IMR-90 (cell line): ENCODE results near the gene PLEKHG5. TPM values are rescaled to one million over a fixed set of nuclear protein-coding genes. Genes with fewer than 3 reads are reported as not detected.

Experiments
- ATAC-seq: fragments of 200-7000 bp; cut with Tn5 transposase; 2 replicates; pipeline ENCODE4 v1.9.1; 2020; ENCODE audit warnings: low read depth, mild to moderate bottlenecking, moderate library complexity
- BruUV-seq: library from RNA; stranded (reverse); fragments of 400-500 nt; replicated peaks from 2 replicates; lab custom pipeline; 2021; lab: Mats Ljungman, UMichigan
- CTCF ChIA-PET: fragments of 300-600 bp; formaldehyde crosslinking; extraction: SDS; loops from one replicate; lab custom pipeline; 2021; ENCODE audit warnings: antibody characterized with exemption; lab: Yijun Ruan, JAX
- POLR2A ChIA-PET: fragments of 300-600 bp; sonication (Branson Sonifier 250); formaldehyde crosslinking; loops from one replicate; lab custom pipeline; 2022; ENCODE audit warnings: antibody characterized with exemption; ENCODE audit not compliant: unreplicated experiment; lab: Charles Lee
- DNase-seq: peaks from one replicate; pipeline ENCODE4 v3.0.0; 2013
- H2AFZ ChIP-seq: replicated peaks from 2 replicates; pipeline ENCODE3; 2013; ENCODE audit warnings: low read length, mild to moderate bottlenecking; ENCODE audit not compliant: poor library complexity
- H2AK5ac ChIP-seq: 2 replicates; pipeline ENCODE4 v1.6.1; 2013; ENCODE audit warnings: low read depth, low read length, inconsistent platforms
- H2AK9ac ChIP-seq: replicated peaks from 2 replicates; pipeline ENCODE3; 2013; ENCODE audit warnings: mild to moderate bottlenecking, low read depth, low read length, moderate library complexity; ENCODE audit not compliant: poor library complexity
- H2BK120ac ChIP-seq: 2 replicates; pipeline ENCODE4 v1.6.1; 2013; ENCODE audit warnings: low read depth, low read length, inconsistent platforms
- H2BK15ac ChIP-seq: 3 replicates; pipeline ENCODE4 v1.6.1; 2013; ENCODE audit warnings: low read depth, low read length, inconsistent platforms
- H2BK20ac ChIP-seq: 2 replicates; pipeline ENCODE4 v1.6.1; 2013; ENCODE audit warnings: low read depth, mild to moderate bottlenecking, inconsistent platforms, low read length, moderate library complexity
- H2BK5ac ChIP-seq: 2 replicates; pipeline ENCODE4 v1.6.1; 2013; ENCODE audit warnings: mild to moderate bottlenecking, low read depth, low read length, inconsistent platforms; ENCODE audit not compliant: poor library complexity, severe bottlenecking
- H3K14ac ChIP-seq: replicated peaks from 2 replicates; pipeline ENCODE4 v1.6.1; 2013; ENCODE audit warnings: low read depth, low read length, inconsistent platforms
- H3K18ac ChIP-seq: 2 replicates; pipeline ENCODE4 v1.6.1; 2013; ENCODE audit warnings: low read depth, low read length, control low read depth
- H3K23ac ChIP-seq: 2 replicates; pipeline ENCODE4 v1.6.1; 2013; ENCODE audit warnings: low read depth, low read length, inconsistent platforms
- H3K27ac ChIP-seq: 2 replicates; pipeline ENCODE4 v1.5.1; 2013; ENCODE audit warnings: mild to moderate bottlenecking, control low read depth, low read length; ENCODE audit not compliant: insufficient read depth
- H3K27me3 ChIP-seq: 2 replicates; pipeline ENCODE4 v1.6.1; 2013; ENCODE audit warnings: low read length; ENCODE audit not compliant: control insufficient read depth, insufficient read depth
- H3K36me3 ChIP-seq: 2 replicates; pipeline ENCODE4 v1.6.1; 2013; ENCODE audit warnings: low read length, mixed read lengths; ENCODE audit not compliant: control insufficient read depth, insufficient read depth
- H3K4ac ChIP-seq: 2 replicates; pipeline ENCODE4 v1.6.1; 2013; ENCODE audit warnings: low read depth, low read length, inconsistent platforms
- H3K4me1 ChIP-seq: 2 replicates; pipeline ENCODE4 v1.6.1; 2013; ENCODE audit warnings: low read length, mixed read lengths; ENCODE audit not compliant: control insufficient read depth, insufficient read depth
- H3K4me2 ChIP-seq: 2 replicates; pipeline ENCODE4 v1.6.1; 2013; ENCODE audit warnings: low read depth, mild to moderate bottlenecking, control low read depth, low read length, moderate library complexity
- H3K4me3 ChIP-seq: 2 replicates; pipeline ENCODE4 v1.5.1; 2013; ENCODE audit warnings: low read depth, mild to moderate bottlenecking, control low read depth, low read length, moderate library complexity; ENCODE audit not compliant: insufficient read depth
- H3K56ac ChIP-seq: 2 replicates; pipeline ENCODE4 v1.6.1; 2013; ENCODE audit warnings: low read length, inconsistent platforms; ENCODE audit not compliant: insufficient read depth; ENCODE audit errors: extremely low read depth
- H3K79me1 ChIP-seq, 2 experiments: 2 replicates each; pipeline ENCODE4 v1.6.1; 2013; ENCODE audit warnings: low read length in 2 of 2, inconsistent platforms in 1 of 2, low read depth in 1 of 2
- H3K9ac ChIP-seq: 2 replicates; pipeline ENCODE4 v1.6.1; 2013; ENCODE audit warnings: low read depth, low read length, control low read depth
- H3K9me1 ChIP-seq: 2 replicates; pipeline ENCODE4 v1.6.1; 2013; ENCODE audit warnings: low read length, inconsistent platforms; ENCODE audit not compliant: insufficient read depth
- H3K9me3 ChIP-seq: 2 replicates; pipeline ENCODE4 v1.6.1; 2013; ENCODE audit warnings: low read length; ENCODE audit not compliant: control insufficient read depth, insufficient read depth
- H4K20me1 ChIP-seq: 2 replicates; pipeline ENCODE4 v1.6.1; 2013; ENCODE audit warnings: low read length, inconsistent platforms; ENCODE audit not compliant: insufficient read depth
- H4K5ac ChIP-seq: 2 replicates; pipeline ENCODE4 v1.6.1; 2013; ENCODE audit warnings: mild to moderate bottlenecking, low read depth, low read length, control low read depth
- H4K8ac ChIP-seq, 2 experiments: 2 replicates each; pipeline ENCODE4 v1.6.1; 2013; ENCODE audit warnings: low read depth in 2 of 2, low read length in 2 of 2, control low read depth in 1 of 2, inconsistent platforms in 1 of 2
- H4K91ac ChIP-seq: 2 replicates; pipeline ENCODE4 v1.6.1; 2013; ENCODE audit warnings: low read depth, low read length, inconsistent platforms; ENCODE audit not compliant: insufficient read depth
- CEBPB ChIP-seq: IDR thresholded peaks from 2 replicates; pipeline ENCODE4 v1.6.1; 2012; ENCODE audit warnings: low read depth, low read length, improper control_type of control experiment
- MAFK ChIP-seq: IDR thresholded peaks from 2 replicates; pipeline ENCODE4 v1.6.1; 2012; ENCODE audit warnings: low read depth, low read length, improper control_type of control experiment
- NFE2L2 ChIP-seq: fragments of 150-350 bp; IDR thresholded peaks from 2 replicates; pipeline ENCODE4 v1.6.1; 2016; ENCODE audit warnings: low read depth, mild to moderate bottlenecking, low read length
- POLR2A ChIP-seq: IDR thresholded peaks from 2 replicates; pipeline ENCODE4 v1.6.1; 2012; ENCODE audit warnings: mild to moderate bottlenecking, low read depth, low read length
- WGBS, 2 experiments: methylation state at CpG; one replicate each; pipeline versions ENCODE4 v1.1.5 to v1.1.7; 2013; ENCODE audit warnings: missing lambda C conversion rate in 2 of 2; ENCODE audit not compliant: insufficient read length in 1 of 2; ENCODE audit errors: extremely low coverage in 2 of 2; 5-methylcytosine and 5-hydroxymethylcytosine counted together
- dilution Hi-C: fragments of 300-500 bp; cut with HindIII; formaldehyde crosslinking; loops from one replicate; pipeline ENCODE4 v1.14.3; 2018; ENCODE audit warnings: low sequenced_read_pairs; ENCODE audit not compliant: unreplicated experiment
- in situ Hi-C: fragments of 300-500 bp; cut with MboI; formaldehyde crosslinking; loops from 3 replicates; pipeline ENCODE4 v1.14.3; 2019; ENCODE audit warnings: low sequenced_read_pairs, inconsistent platforms, mixed read lengths
- intact Hi-C: fragments of 100-400 bp; cut with micrococcal nuclease; formaldehyde crosslinking; loops from 2 replicates; pipeline ENCODE4 v1.10.0; 2022
- polyA plus RNA-seq, 3 experiments: library from polyadenylated mRNA; depleted of rRNA; stranded (reverse); fragments of >200 nt; gene quantifications; 2 replicates each; pipeline ENCODE4 v1.2.3, GENCODE V29; 2012; ENCODE audit warnings: low replicate concordance in 1 of 3
- total RNA-seq: library from RNA; depleted of rRNA; stranded (reverse); fragments of >200 nt; gene quantifications from 2 replicates; pipeline ENCODE4 v1.2.3, GENCODE V29; 2012

PLEKHG5 gene
- total and polyA plus RNA-seq, 2 of the 4 experiments (the other 2 are of a cell fraction): 4.8 to 11.6 TPM

DNA sequence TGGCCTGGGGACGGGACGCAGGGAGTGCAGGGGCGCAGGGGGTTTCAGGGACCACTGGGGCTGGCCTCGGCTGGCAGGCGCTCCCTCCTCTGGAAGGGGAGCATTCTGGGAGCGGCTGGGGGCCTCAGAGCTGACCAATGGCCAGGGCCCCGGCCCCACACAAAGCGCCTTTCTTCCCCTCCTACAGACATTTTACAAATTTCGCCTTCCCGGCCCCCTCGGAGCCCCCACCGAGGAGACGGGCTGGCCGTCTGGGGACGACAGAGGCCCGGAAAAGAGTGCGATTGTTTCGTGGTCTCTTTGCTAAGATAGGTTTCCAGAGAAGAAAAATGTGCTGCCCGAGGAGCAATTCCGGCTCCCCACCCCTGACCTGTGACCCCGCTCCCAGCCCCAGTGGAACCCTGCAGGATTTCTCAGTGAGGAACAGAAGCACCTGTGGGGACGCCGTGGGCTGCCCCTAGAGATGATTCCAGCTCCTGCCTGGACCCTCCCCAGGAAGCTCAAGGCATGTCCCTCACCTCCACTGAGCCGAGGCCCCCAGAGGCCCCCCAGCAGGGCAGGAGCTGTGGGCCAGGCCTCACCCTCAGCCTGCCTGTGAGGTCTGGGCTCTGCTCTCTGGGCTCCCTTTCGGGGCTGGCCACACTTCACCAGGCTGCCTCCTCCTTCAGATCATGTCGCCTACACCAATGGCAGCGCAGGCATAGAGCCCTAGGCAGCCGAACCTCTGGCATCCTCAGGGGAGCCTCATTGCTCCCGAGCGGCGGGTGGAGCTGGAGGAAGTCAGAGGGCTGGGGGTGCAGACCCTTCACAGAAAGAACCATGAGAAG, 15.0 kb upstream of the PLEKHG5 start:
- no peaks in the 10 kb centered on the region for H3K9me3 ChIP-seq
- H3K9ac ChIP-seq: no peak overlapping the region
- H4K8ac ChIP-seq: no peak overlapping the region
- TF ChIP-seq MAFK (no peak), POLR2A (no peak), NFE2L2 (no peak), CEBPB (no peak)
- no peak for DNase-seq
- no peaks in the 10 kb centered on the region for H3K36me3 ChIP-seq
- H4K91ac ChIP-seq: no peak overlapping the region
- intact Hi-C loops (no loop called here), in situ Hi-C loops (no loop called here), dilution Hi-C loops (no loop called here)
- H3K27ac ChIP-seq: no peak overlapping the region
- ChIA-PET CTCF (interaction anchor here (0.6 kb wide), 1 partner anchor 757 kb away, joined by 3 read pairs; no protein-coding TSS in a partner anchor), POLR2A (no interaction called here)
- no TSS peak for BruUV-seq
- H3K18ac ChIP-seq: no peak overlapping the region
- H3K27me3 ChIP-seq: peaks cover 4% of the 10 kb centered on the region; the same call in 1 of the 2 replicates
- H2BK120ac ChIP-seq: no peak overlapping the region
- H4K5ac ChIP-seq: no peak overlapping the region
- no peak overlapping the region for H2AK9ac ChIP-seq
- no peak overlapping the region for H3K4me2 ChIP-seq
- no peak overlapping the region for H3K23ac ChIP-seq
- no peaks in the 10 kb centered on the region for H3K9me1 ChIP-seq
- no peak overlapping the region for H3K56ac ChIP-seq
- 78% methylated on average over 7 of the region's 31 CpGs; no CpG with 5 or more reads in 1 of the 2 experiments for WGBS, 2 experiments
- H3K4ac ChIP-seq: no peak overlapping the region
- H3K4me1 ChIP-seq: no peaks in the 10 kb centered on the region; the same call in 1 of the 2 replicates
- no peak for ATAC-seq
- H2BK15ac ChIP-seq: no peak overlapping the region
- no peak overlapping the region for H2BK20ac ChIP-seq
- H3K79me1 ChIP-seq: no peaks in the 10 kb centered on the region
- no peak overlapping the region for H2AFZ ChIP-seq
- H2BK5ac ChIP-seq: no peak overlapping the region
- no peak overlapping the region for H3K14ac ChIP-seq
- H3K4me3 ChIP-seq: no peak overlapping the region
- no peak overlapping the region for H2AK5ac ChIP-seq
- H4K20me1 ChIP-seq: no peaks in the 10 kb centered on the region
